ENCODE measurements around the gene BORCS6.

GRCh38 chr17:8153525-8153956, 36.4 kb downstream of the BORCS6 start:
- TF ChIP-seq RBM22 (IDR thresholded peaks at IDR 0.05; ENCODE audit: low read depth, low read length, poor library complexity, severe bottlenecking) (no peak), CCAR2 (IDR thresholded peaks at IDR 0.05; ENCODE audit: low read depth, low read length) (no peak), TEAD2 (tag; IDR thresholded peaks at IDR 0.05) (no peak), FOXA3 (CRISPR knock-in tag; conservative IDR thresholded peaks at IDR 0.05 in 1 of 2, IDR thresholded peaks at IDR 0.05 in 1 of 2) (no peak), HDGF (IDR thresholded peaks at IDR 0.05) (no peak), E2F1 (CRISPR knock-in tag; IDR thresholded peaks at IDR 0.05) (no peak), CHD2 (IDR thresholded peaks at IDR 0.05; ENCODE audit: low read depth, low read length) (no peak), CBFB (CRISPR knock-in tag; IDR thresholded peaks at IDR 0.05) (no peak), CREB1 (IDR thresholded peaks at IDR 0.05) (no peak; the same call in 1 of the 2 replicates), CREB1 (CRISPR knock-in tag; IDR thresholded peaks at IDR 0.05) (no peak), ZNF263 (CRISPR knock-in tag; IDR thresholded peaks at IDR 0.05; ENCODE audit: borderline replicate concordance) (no peak), CTCF (IDR thresholded peaks at IDR 0.05 in 2 of 3, conservative IDR thresholded peaks at IDR 0.05 in 1 of 3; ENCODE audit: insufficient read depth in 2 of 3, low read depth in 1 of 3, low read length in 3 of 3) (no peak), FOXP4 (CRISPR knock-in tag; IDR thresholded peaks at IDR 0.05; ENCODE audit: borderline replicate concordance) (no peak)
